HL-60 (cell line): Measurements from ENCODE around the gene THSD7A.

Experiments used
- DNase-seq, 2 experiments: peaks; one replicate each; pipeline ENCODE4 v3.0.0-alpha.2; 2010 to 2020; ENCODE audit warnings: low read depth in 1 of 2, low spot score in 1 of 2
- H3K27ac ChIP-seq: fragments of 250-450 bp; sonication (Bioruptor Pico); replicated peaks from 2 replicates; pipeline ENCODE4 v1.5.1; 2020; ENCODE audit warnings: mild to moderate bottlenecking, moderate library complexity
- H3K27me3 ChIP-seq: fragments of 250-450 bp; sonication (Bioruptor Pico); 2 replicates; pipeline ENCODE4 v1.5.1; 2021; ENCODE audit warnings: mild to moderate bottlenecking, moderate library complexity; ENCODE audit not compliant: insufficient read depth, poor library complexity, severe bottlenecking
- H3K4me3 ChIP-seq: replicated peaks from 2 replicates; pipeline ENCODE4 v1.5.1; 2011; ENCODE audit warnings: mild to moderate bottlenecking, control low read depth, low read length; ENCODE audit not compliant: insufficient read depth
- GABPA ChIP-seq: IDR thresholded peaks from 2 replicates; pipeline ENCODE4 v1.6.1; 2012; ENCODE audit warnings: low read depth
- POLR2AphosphoS5 ChIP-seq: IDR thresholded peaks from 2 replicates; pipeline ENCODE4 v1.6.1; 2012; ENCODE audit warnings: low read depth
- SPI1 ChIP-seq: IDR thresholded peaks from 2 replicates; pipeline ENCODE4 v1.6.1; 2012; ENCODE audit warnings: low read depth, mild to moderate bottlenecking, borderline replicate concordance
- TF ChIP-seq, protein P1 (sequence below): IDR thresholded peaks from one replicate; pipeline ENCODE4 v1.5.1; 2011; ENCODE audit warnings: low read length, control low read depth, inconsistent platforms; ENCODE audit not compliant: insufficient read depth
- TF ChIP-seq, protein P2 (sequence below): IDR thresholded peaks from 2 replicates; pipeline ENCODE4 v1.6.1; 2012; ENCODE audit warnings: low read depth; ENCODE audit not compliant: insufficient replicate concordance

The THSD7A gene

DNA sequence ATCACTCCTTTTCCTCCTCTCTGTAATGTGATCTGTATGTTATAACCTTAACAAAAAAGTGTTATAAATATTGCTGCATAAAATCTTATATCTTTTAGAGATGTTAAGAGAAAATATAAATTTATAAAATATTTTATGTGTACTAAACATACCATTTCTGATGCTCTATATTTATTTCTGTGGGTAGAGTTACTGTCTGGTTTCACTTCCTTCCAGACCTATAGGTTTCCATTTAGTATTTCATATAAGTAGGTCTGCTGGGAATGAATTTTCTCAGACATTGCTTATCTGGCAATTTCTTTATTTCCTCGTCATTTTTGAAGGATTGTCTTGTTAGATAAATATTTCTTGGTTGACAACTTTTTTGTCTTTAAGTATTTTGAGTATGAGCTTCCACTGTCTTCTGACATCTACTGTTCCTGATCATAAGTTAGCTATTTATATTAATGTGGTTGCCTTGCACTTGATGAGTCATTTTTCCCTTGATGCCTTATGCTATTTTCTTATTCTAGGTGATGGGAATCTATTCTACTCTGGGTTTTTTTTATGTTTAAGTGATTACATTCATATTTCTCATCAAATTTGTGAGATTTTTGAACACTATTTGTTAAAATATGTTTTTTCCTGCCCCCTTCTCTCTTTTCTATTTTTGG, 11.2 kb upstream of the THSD7A start:
- no peak for TF ChIP-seq GABPA
- TF ChIP-seq POLR2AphosphoS5: no peak
- TF ChIP-seq, protein P1, sequence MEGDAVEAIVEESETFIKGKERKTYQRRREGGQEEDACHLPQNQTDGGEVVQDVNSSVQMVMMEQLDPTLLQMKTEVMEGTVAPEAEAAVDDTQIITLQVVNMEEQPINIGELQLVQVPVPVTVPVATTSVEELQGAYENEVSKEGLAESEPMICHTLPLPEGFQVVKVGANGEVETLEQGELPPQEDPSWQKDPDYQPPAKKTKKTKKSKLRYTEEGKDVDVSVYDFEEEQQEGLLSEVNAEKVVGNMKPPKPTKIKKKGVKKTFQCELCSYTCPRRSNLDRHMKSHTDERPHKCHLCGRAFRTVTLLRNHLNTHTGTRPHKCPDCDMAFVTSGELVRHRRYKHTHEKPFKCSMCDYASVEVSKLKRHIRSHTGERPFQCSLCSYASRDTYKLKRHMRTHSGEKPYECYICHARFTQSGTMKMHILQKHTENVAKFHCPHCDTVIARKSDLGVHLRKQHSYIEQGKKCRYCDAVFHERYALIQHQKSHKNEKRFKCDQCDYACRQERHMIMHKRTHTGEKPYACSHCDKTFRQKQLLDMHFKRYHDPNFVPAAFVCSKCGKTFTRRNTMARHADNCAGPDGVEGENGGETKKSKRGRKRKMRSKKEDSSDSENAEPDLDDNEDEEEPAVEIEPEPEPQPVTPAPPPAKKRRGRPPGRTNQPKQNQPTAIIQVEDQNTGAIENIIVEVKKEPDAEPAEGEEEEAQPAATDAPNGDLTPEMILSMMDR: no peak
- TF ChIP-seq, protein P2, sequence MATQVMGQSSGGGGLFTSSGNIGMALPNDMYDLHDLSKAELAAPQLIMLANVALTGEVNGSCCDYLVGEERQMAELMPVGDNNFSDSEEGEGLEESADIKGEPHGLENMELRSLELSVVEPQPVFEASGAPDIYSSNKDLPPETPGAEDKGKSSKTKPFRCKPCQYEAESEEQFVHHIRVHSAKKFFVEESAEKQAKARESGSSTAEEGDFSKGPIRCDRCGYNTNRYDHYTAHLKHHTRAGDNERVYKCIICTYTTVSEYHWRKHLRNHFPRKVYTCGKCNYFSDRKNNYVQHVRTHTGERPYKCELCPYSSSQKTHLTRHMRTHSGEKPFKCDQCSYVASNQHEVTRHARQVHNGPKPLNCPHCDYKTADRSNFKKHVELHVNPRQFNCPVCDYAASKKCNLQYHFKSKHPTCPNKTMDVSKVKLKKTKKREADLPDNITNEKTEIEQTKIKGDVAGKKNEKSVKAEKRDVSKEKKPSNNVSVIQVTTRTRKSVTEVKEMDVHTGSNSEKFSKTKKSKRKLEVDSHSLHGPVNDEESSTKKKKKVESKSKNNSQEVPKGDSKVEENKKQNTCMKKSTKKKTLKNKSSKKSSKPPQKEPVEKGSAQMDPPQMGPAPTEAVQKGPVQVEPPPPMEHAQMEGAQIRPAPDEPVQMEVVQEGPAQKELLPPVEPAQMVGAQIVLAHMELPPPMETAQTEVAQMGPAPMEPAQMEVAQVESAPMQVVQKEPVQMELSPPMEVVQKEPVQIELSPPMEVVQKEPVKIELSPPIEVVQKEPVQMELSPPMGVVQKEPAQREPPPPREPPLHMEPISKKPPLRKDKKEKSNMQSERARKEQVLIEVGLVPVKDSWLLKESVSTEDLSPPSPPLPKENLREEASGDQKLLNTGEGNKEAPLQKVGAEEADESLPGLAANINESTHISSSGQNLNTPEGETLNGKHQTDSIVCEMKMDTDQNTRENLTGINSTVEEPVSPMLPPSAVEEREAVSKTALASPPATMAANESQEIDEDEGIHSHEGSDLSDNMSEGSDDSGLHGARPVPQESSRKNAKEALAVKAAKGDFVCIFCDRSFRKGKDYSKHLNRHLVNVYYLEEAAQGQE: no peak
- no peak for TF ChIP-seq SPI1
- DNase-seq: no peak
- Histone ChIP-seq H3K4me3 (no peak overlapping the region), H3K27me3 (no peaks in the 10 kb centered on the region), H3K27ac (no peak overlapping the region)

DNA sequence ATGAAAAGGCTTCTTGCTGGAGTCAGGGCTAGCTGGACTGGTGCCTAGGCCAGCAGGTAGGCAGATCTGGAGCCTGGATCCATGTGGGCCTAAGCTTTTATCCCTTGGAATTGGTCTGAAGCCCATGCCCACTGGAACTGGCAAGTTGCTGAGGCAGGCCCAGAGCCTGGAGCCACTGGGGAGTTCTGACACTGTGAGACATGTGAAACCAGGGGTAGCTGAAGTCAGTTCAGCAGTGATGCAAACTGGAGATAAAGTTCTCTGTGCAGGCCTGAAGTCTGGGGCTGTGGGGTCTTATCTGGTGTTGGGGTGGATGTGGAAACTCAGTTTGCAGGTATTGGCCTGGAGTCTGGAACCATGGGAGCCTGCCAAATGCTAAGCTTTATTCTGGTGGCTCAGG, 9.7 kb upstream of the THSD7A start:
- no peak for DNase-seq
- Histone ChIP-seq H3K27me3 (no peaks in the 10 kb centered on the region), H3K4me3 (no peak overlapping the region), H3K27ac (no peak overlapping the region)
- no peak for TF ChIP-seq SPI1
- TF ChIP-seq POLR2AphosphoS5: no peak

DNA sequence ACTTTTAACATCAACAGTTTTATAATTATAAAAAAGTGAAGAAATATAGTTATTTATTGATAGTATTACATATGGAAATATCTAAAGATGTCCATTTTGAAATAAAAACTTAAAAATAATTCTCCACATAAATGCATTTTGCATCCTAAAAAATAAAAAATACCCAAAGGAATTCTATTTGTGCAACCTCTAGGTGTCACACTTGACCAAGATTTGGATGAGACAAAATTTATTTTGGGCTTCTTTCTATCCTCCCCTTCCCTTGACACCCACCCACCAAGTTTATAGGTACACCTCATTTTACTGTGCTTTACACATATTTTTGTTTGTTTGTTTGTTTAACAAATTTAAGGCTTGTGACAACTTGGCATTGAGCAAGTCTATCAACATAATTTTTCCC, 3.3 kb upstream of the THSD7A start:
- no peak for DNase-seq
- TF ChIP-seq SPI1 (no peak), POLR2AphosphoS5 (no peak), GABPA (no peak)
- TF ChIP-seq, protein P1: no peak
- TF ChIP-seq, protein P2: no peak
- H3K27me3 ChIP-seq: no peaks in the 10 kb centered on the region
- no peak overlapping the region for H3K4me3 ChIP-seq
- H3K27ac ChIP-seq: no peak overlapping the region

DNA sequence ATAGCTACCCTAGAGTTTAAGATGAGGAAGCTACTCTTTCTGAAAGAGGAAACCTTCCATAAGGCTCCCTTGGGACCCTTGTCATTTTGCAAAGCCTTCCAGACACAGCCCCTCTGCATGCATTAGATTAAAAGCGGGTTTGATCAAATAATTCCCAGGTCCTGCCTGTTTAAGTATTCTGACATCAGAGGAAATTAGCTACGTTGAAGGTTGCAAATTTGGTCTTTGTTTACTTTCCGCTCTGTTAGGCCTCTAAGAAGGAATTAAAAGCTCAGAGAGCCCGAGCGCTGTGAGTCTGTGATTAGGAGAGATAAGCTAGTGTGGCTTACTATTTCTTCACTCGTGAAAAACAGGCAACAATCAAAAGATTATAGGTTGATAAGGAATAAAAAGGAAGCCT, 1.4 kb upstream of the THSD7A start:
- Histone ChIP-seq H3K4me3 (no peak overlapping the region), H3K27me3 (no peaks in the 10 kb centered on the region), H3K27ac (peak overlapping the region; percentile 13)
- no peak for TF ChIP-seq GABPA
- 0 out of 2 replicates have a peak, but pooled peaks have one; percentile 25 for TF ChIP-seq SPI1
- DNase-seq: peak in 1 of 2 experiments; percentile 23

DNA sequence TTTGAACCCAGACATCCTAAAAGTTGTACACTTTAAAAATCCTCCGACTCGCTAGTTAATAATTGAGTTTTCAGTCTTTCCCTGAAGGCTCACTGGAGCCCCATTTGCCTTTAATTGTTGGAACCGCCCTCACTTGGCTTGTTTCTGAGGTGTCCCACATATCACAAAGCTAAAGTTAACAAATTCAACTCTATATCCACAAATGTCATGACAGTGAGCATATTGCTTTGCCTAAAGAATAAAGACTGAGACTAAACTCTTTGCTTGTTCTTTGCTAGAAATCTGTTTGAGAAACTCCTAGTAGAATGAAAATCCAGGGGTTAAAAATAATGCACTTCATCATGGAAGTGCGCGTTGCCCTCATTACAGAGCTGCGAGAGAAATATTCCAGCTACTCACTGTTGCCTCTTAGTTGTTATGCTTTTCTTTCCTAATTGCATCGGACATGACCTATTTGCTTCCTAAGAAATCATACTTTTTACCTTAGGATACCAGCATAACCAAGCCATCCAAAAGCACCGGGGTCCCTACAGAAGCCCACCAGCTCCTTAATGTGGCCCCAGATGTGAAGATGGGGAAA, 752 bp downstream of the THSD7A start:
- DNase-seq: no peak
- Histone ChIP-seq H3K27me3 (no peaks in the 10 kb centered on the region), H3K27ac (no peak overlapping the region), H3K4me3 (peak overlapping the region; percentile 14; the same call in 1 of the 2 replicates)
- TF ChIP-seq, protein P2: no peak
- TF ChIP-seq SPI1 (no peak), POLR2AphosphoS5 (no peak), GABPA (no peak)
- TF ChIP-seq, protein P1: no peak
